Kasumi-1 (cell line): Measurements from ENCODE around the gene LCN15.
"Not testable (repeated sequence)": the region's sequence is repeated elsewhere in the genome, so short reads cannot be mapped to it uniquely, and the experiment has no call there.

Experiments
- DNase-seq, 2 experiments: peaks; one replicate each; lab custom pipeline; 2025; lab: John Stamatoyannopoulos, UW

LCN15 gene

GRCh38 chr9:136764301-136764891, at the start of gene LCN15:
Gene LCN15, minus strand, starts transcription at chr9:136764518. Its CDS starts 30 bp downstream, at chr9:136764488.
- no peak for DNase-seq

- peak; percentile 47 to 58 for DNase-seq
Measured at GRCh38 chr9:136808806-136809158, 44.5 kb upstream of the LCN15 start.

GRCh38 chr9:136808075-136808805, 43.9 kb upstream of the LCN15 start:
- no peak for DNase-seq

GRCh38 chr9:136807281-136808074, 43.2 kb upstream of the LCN15 start, which contains the start of gene RABL6:
Gene RABL6, plus strand, starts transcription at chr9:136807948. Its CDS starts 249 bp downstream, at chr9:136808197.
- peak; percentile 64 for DNase-seq

GRCh38 chr9:136806631-136807201, 42.4 kb upstream of the LCN15 start:
- no peak for DNase-seq

- no peak for DNase-seq
Measured at GRCh38 chr9:136806067-136806466, 41.7 kb upstream of the LCN15 start.

- no peak for DNase-seq
Measured at GRCh38 chr9:136805207-136805740, 41.0 kb upstream of the LCN15 start.

GRCh38 chr9:136804509-136805206, 40.3 kb upstream of the LCN15 start:
- DNase-seq: no peak

GRCh38 chr9:136803551-136804508, 39.5 kb upstream of the LCN15 start:
- DNase-seq: no peak

- not testable (repeated sequence) for DNase-seq
Measured at GRCh38 chr9:136803009-136803550, 38.8 kb upstream of the LCN15 start.

GRCh38 chr9:136802321-136802720, 38.0 kb upstream of the LCN15 start:
- no peak for DNase-seq

GRCh38 chr9:136799854-136800657, 35.7 kb upstream of the LCN15 start:
- peak; percentile 65 to 69 for DNase-seq

- no peak for DNase-seq
Measured at GRCh38 chr9:136799079-136799853, 34.9 kb upstream of the LCN15 start.

- DNase-seq: no peak
Measured at GRCh38 chr9:136798708-136799078, 34.4 kb upstream of the LCN15 start.

- not testable (repeated sequence) for DNase-seq
Measured at GRCh38 chr9:136796775-136797347, 32.5 kb upstream of the LCN15 start.

GRCh38 chr9:136796238-136796774, 32.0 kb upstream of the LCN15 start, which contains the start of gene CCDC183:
Gene CCDC183, plus strand, starts transcription at chr9:136796338. Its CDS starts 60 bp downstream, at chr9:136796398.
- no peak for DNase-seq

- no peak for DNase-seq
Measured at GRCh38 chr9:136795000-136795348, 30.7 kb upstream of the LCN15 start.
